ENCODE data around the gene RUSC2. TPM values are rescaled to one million over a fixed set of nuclear protein-coding genes. Genes with fewer than 3 reads are reported as not detected.

RUSC2 gene
- total RNA-seq, 1 experiment from 2014 or later: 11.6 TPM

GRCh38 chr9:35537913-35538312, 48.0 kb downstream of the RUSC2 start:
- H3K27me3 ChIP-seq (ENCODE audit: insufficient read depth, low read length): no peaks in the 10 kb centered on the region
- peaks cover 0 to 4% of the 10 kb centered on the region in 2 experiments; a peak in 1 of 4 replicates for H3K4me1 ChIP-seq (ENCODE audit: control insufficient read depth in 1 of 2, insufficient read depth in 2 of 2, low read length in 2 of 2)
- intact Hi-C loops (cut with micrococcal nuclease): no loop called here
- no peaks in the 10 kb centered on the region for H3K36me3 ChIP-seq (ENCODE audit: control insufficient read depth in 1 of 2, insufficient read depth in 2 of 2, low read length in 2 of 2)
- H3K9ac ChIP-seq (ENCODE audit: low read length): no peak overlapping the region
- CTCF ChIA-PET: interaction anchor here (2.3 kb wide), 1 partner anchor 16 kb away, joined by 6 read pairs; no protein-coding TSS in a partner anchor
- no TSS peak for BruUV-seq (replicated peaks)
- H3K79me2 ChIP-seq (ENCODE audit: insufficient read depth, low read length): peaks cover 6% of the 10 kb centered on the region
- no peak overlapping the region for H3K27ac ChIP-seq (ENCODE audit: low read depth, low read length)
- POLR2A ChIA-PET: no interaction called here
- H3K4me3 ChIP-seq (replicated peaks in 1 of 2; ENCODE audit: low read depth in 1 of 2, low read length in 2 of 2): no peak overlapping the region
- RAD21 ChIA-PET (ENCODE audit: low non-redundant PET in 1 of 2, low total read pairs in 2 of 2, uncharacterized antibody in 2 of 2, unreplicated experiment in 2 of 2): interaction anchor here in 1 of 2 experiments (0.5 kb wide), 1 partner anchor 116 kb away, joined by 3 read pairs; no protein-coding TSS in a partner anchor
- H3K4me2 ChIP-seq (ENCODE audit: low read length): no peak overlapping the region
- DNase-seq (ENCODE audit: low read depth, low spot score) (no peak), ATAC-seq (no peak)
- H2AFZ ChIP-seq (ENCODE audit: low read depth, low read length, poor library complexity, severe bottlenecking): no peak overlapping the region
- no peak for TF ChIP-seq SP1 (IDR thresholded peaks at IDR 0.05; ENCODE audit: low read depth)
- no peak for TF ChIP-seq MAX (IDR thresholded peaks at IDR 0.05)
- TF ChIP-seq POLR2A (IDR thresholded peaks at IDR 0.05; ENCODE audit: borderline replicate concordance, extremely low read depth, insufficient read depth, insufficient read length): no peak
- H4K20me1 ChIP-seq (ENCODE audit: insufficient read depth): no peaks in the 10 kb centered on the region; the same call in 1 of the 2 replicates
- H3K9me2 ChIP-seq (ENCODE audit: insufficient read depth): no peaks in the 10 kb centered on the region
- no peaks in the 10 kb centered on the region for H3K9me3 ChIP-seq (ENCODE audit: control insufficient read depth in 1 of 2, insufficient read depth in 1 of 2, low read depth in 1 of 2, low read length in 2 of 2)

GRCh38 chr9:35538361-35539234, 48.7 kb downstream of the RUSC2 start:
- no peak overlapping the region for H3K4me3 ChIP-seq (replicated peaks in 1 of 2; ENCODE audit: low read depth in 1 of 2, low read length in 2 of 2)
- no peak for ATAC-seq
- peaks cover 6% of the 10 kb centered on the region for H3K79me2 ChIP-seq (ENCODE audit: insufficient read depth, low read length)

More at GRCh38 chr9:35538361-35539234, 48.7 kb downstream of the RUSC2 start:
- H3K9me3 ChIP-seq (ENCODE audit: control insufficient read depth in 1 of 2, insufficient read depth in 1 of 2, low read depth in 1 of 2, low read length in 2 of 2): no peaks in the 10 kb centered on the region
- no TSS peak for BruUV-seq (replicated peaks)
- no peak overlapping the region for H2AFZ ChIP-seq (ENCODE audit: low read depth, low read length, poor library complexity, severe bottlenecking)
- ChIA-PET POLR2A (no interaction called here), CTCF (interaction anchor here (2.3 kb wide), 1 partner anchor 15 kb away, joined by 6 read pairs; no protein-coding TSS in a partner anchor), RAD21 (ENCODE audit: low non-redundant PET in 1 of 2, low total read pairs in 2 of 2, uncharacterized antibody in 2 of 2, unreplicated experiment in 2 of 2) (interaction anchor here in 1 of 2 experiments (0.5 kb wide), 1 partner anchor 115 kb away, joined by 3 read pairs; no protein-coding TSS in a partner anchor)
- no peaks in the 10 kb centered on the region; the same call in 1 of the 2 replicates for H4K20me1 ChIP-seq (ENCODE audit: insufficient read depth)
- TF ChIP-seq CBX3 (IDR thresholded peaks at IDR 0.05; ENCODE audit: low read depth) (no peak), EGR1 (IDR thresholded peaks at IDR 0.05; ENCODE audit: low read depth) (no peak), ZBTB33 (IDR thresholded peaks at IDR 0.05; ENCODE audit: extremely low read depth, insufficient replicate concordance, low read length) (no peak), ZNF274 (IDR thresholded peaks at IDR 0.05; ENCODE audit: low read depth, low read length) (no peak), ZFX (IDR thresholded peaks at IDR 0.05) (no peak), YY1 (IDR thresholded peaks at IDR 0.05; ENCODE audit: extremely low read depth, insufficient replicate concordance, low read depth, low read length) (no peak), SIN3A (IDR thresholded peaks at IDR 0.05; ENCODE audit: low read depth) (no peak)
- no peaks in the 10 kb centered on the region for H3K36me3 ChIP-seq (ENCODE audit: control insufficient read depth in 1 of 2, insufficient read depth in 2 of 2, low read length in 2 of 2)
- no peak overlapping the region for H3K9ac ChIP-seq (ENCODE audit: low read length)
- DNase-seq (ENCODE audit: low read depth, low spot score): no peak
- no peaks in the 10 kb centered on the region for H3K27me3 ChIP-seq (ENCODE audit: insufficient read depth, low read length)
- H3K27ac ChIP-seq (ENCODE audit: low read depth, low read length): no peak overlapping the region
- H3K9me2 ChIP-seq (ENCODE audit: insufficient read depth): no peaks in the 10 kb centered on the region
- peaks cover 0 to 4% of the 10 kb centered on the region in 2 experiments; a peak in 1 of 4 replicates for H3K4me1 ChIP-seq (ENCODE audit: control insufficient read depth in 1 of 2, insufficient read depth in 2 of 2, low read length in 2 of 2)
- intact Hi-C loops (cut with micrococcal nuclease): no loop called here
- no peak overlapping the region for H3K4me2 ChIP-seq (ENCODE audit: low read length)

Measured in HCT116 (cell line).